GM18868 (cell line): ENCODE results near the gene CLN6.
"Not testable (repeated sequence)": the region's sequence is repeated elsewhere in the genome, so short reads cannot be mapped to it uniquely, and the experiment has no call there.

ENCODE experiments used
- ATAC-seq: cut with Tn5 transposase; IDR thresholded peaks from one replicate; pipeline ENCODE4 v1.9.1; 2021; ENCODE audit warnings: mild to moderate bottlenecking, moderate library complexity; ENCODE audit not compliant: unreplicated experiment

The CLN6 gene

GRCh38 chr15:68207176-68207935 is 22.2 kb downstream of the CLN6 start:
- no peak for ATAC-seq

DNA sequence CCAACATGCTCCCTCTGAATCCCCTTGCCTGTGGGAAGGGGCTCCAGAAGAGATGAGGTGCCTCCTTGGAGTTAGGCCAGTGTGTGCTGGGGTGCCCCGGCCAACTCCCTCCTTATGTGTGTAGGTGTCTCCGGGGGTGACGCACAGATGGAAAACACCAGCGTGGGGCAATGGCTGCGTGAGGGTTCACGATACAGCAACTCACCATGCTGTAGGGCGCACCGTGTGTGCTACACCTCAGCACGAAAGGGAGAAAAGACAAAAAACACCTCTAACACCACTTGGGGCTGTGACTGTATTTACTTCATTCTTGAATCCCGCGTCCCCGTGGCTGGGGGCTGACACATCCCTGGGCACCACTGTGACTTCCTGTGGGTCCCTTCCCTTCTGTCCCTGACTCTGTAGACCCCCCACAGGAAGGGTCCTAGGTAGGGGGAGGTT is 22.8 kb downstream of the CLN6 start:
- ATAC-seq = no peak

DNA sequence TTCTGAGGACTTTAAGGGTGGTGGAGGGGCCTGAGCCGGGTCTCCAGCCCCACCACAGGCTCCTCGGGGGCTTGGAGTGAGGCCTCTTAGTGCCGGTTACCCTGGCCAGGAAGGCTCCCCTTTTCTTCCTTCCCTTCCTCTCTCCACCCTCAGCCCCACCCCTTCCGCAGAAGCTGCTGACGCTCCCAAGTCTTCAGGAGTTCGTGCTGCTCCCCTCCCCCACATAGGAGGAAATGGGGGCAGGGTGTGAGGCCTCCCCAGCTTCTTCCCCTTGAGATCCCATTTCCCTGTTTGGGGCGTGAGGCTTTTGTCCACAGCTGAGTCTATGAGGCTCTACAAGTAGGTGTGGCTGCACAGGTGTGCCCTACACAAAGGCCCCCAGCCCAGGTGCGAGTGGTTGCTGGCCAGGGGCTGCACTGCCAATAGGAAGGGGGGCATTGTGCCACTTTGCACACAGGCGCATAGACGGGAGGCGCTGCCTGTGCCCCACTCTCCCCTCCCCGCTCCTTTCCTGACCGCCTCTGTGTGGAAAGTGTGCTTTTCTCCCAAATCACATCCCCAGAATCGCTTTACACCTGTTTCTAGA is 23.5 kb downstream of the CLN6 start:
- ATAC-seq = no peak

GRCh38 chr15:68205558-68205944 is 24.0 kb downstream of the CLN6 start:
- ATAC-seq = no peak

DNA sequence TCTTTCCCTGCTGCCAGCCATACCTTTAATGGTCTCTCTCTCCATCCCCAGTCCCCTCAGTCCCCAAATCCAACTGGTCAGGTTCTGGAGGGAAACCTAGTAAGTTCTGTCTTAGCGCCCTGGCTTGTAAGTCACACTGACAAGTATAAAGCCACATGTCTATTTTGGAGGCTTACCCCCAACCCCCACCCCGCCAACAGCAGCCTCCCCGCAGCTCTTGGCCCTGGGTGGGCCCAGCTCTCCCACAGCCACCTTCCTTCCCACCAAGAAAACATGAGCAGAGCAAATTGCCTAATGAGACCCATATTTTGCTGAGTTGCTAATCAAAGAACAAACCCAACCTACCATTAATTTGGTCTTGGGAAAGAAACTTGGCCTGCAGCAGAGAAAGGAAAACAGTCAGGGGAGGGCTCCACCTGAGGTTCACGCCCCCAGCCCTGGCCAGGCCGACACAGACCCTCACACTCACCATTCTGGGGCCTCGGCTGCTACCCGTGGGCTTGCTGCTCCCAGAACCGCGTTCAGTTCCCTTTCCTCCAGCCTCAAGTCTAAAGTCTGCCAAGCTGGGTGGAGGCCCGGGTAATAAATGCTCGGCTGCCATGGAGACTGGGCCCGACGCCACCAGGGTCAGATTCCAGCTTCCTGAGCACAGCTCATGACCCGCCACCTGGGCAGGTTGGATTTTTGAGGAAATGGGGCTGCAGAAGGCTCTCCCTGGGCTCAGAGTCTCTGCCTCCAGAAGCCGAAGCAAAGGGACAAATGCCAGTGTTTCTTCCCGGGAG is 24.6 kb downstream of the CLN6 start, which contains the start of gene CALML4:
TSS of gene CALML4 (minus strand) at position 557 of the 782 bp plus-strand sequence. CDS start at position 472, 85 bp downstream.
- ATAC-seq = no peak

GRCh38 chr15:68204361-68204760 is 25.2 kb downstream of the CLN6 start:
- ATAC-seq = no peak

- ATAC-seq = no peak
Measured at GRCh38 chr15:68203956-68204355, 25.6 kb downstream of the CLN6 start.

DNA sequence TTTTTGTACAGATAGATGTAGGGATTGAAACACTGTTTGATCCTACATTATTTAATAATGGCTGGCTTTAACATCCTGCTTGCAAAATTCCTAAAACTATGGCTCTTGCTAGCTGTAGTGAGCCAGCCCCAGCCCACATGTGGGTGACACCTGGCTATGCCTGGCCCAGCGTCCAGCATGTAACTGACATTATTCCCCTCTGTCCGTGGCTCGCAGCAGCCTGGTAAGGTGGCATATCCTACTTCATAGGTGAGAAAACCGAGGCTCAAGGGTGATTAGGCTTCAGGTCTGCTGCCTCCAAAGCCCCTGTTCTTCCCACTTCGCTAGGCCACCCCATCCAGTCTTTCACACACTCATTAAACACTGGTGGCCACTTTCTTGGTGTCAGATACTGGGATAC is 26.0 kb downstream of the CLN6 start:
- no peak for ATAC-seq

- ATAC-seq = not testable (repeated sequence)
Measured at GRCh38 chr15:68202994-68203393, 26.5 kb downstream of the CLN6 start.

GRCh38 chr15:68201879-68202261 is 27.7 kb downstream of the CLN6 start:
- no peak for ATAC-seq

- ATAC-seq = no peak
Measured at GRCh38 chr15:68201153-68201878, 28.2 kb downstream of the CLN6 start.

DNA sequence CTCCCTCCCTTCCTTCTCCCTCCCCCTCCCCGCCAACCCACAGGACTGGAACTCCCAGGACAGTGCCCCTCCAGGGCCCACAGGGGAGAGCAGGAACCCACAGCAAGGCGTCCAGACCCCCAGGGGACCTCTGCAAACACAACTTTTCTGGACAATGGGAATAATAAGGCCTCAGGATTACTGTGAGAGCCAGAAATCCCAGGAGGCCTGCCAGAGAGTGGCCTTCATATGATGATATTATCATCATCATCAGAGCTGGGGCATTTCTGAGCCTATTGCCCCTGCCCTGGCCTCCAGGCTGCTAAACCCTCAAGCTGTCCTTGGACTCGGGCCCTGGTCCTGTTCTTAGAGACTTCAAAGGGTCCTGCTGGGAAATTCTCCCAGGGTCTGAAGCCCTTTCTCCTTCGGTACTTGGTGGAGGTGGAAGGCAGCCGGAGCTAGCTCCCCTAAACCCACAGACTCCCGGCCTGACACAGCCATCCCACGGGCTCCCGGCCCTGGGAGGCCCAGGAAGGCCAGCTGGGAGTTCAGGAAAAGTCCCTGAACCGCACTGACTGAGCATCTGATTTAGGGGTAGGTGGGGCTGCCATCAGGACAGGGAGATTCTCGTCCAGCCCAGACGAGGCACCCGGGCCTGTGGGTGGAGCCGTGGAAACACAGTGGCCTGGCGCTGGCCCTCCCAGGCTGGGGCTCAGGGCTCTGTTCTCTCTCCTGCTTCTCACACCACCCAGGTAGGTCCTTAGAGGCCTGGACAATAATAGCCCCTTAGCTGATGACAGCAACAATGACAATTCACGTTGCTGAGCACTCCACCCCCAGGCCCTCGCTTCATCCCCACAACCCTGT is 29.3 kb downstream of the CLN6 start:
- ATAC-seq = no peak

GRCh38 chr15:68199340-68199739 is 30.2 kb downstream of the CLN6 start:
- no peak for ATAC-seq

DNA sequence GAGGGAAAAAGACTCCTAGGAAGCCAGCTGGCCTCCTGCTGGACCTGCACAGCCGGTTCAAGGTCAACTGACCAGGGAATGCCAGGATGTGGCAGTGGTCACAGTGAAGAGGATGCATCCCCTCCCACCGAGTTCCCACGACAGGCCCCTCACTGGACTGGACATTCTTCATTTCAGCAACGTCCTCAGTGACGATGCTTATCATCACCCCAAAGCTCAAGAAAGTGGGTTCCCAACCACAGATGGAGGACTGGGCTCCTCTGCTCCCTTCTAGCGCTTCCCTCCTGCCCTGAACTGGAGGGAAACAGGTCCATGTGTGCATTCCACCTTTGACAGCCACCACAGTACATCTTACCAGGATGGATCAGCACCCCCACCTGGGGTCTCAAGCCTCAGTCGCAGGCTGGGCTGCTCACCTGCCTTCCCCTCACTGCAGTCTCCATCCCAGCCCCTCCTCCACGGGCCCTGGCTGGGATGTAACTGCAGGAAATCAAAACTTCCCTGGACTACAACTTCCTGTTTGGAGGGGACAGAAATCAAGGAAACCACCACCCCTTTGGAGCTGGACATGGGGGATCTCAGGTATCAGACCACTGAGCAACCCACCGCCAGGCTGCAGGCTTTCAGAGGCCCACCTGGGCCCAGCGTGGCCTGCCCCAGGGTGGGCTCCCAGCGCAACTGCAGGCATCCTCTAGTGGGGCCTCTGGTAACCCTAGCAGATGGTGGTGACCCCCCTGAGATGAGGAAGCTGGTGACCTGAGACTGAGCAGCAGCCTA is 31.7 kb downstream of the CLN6 start:
- no peak for ATAC-seq

- ATAC-seq = no peak
Measured at GRCh38 chr15:68197170-68197492, 32.4 kb downstream of the CLN6 start.

DNA sequence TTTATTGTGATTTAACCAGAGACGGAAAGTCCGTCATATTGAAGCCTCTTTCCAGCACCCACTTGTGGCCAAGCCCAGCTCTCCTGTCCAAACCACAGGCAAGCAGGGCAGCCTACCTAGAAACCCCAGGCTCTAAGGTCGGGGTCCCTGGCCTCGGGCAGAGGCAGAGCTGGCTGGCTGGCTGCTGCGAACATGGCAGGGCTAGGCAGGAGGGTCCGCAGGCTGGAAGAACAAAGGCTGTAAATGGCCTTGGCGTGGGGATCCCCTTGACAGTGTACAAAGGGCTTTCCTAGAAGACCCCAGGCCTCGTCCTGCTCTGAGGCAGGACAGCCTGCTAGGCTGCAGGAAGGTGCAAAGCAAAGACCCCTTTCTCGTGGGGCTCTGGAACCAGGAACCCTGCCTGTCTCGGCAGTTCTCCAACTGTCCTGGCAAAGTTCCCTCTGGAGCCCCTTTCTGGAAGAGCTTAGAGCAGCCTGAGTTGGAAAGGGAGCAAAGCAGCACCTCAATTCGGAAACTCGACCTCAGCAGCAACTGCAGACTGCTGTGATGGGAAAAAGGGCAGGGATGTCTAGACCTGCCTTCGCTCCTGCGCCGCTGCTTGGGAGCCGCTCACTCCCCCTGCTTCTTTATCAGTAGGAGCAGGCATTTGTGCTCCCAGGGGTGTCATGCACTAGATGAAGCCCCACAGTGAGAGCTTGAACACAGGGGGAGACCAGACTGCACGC is 32.9 kb downstream of the CLN6 start:
- no peak for ATAC-seq

- no peak for ATAC-seq
Measured at GRCh38 chr15:68195336-68196112, 34.0 kb downstream of the CLN6 start.

DNA sequence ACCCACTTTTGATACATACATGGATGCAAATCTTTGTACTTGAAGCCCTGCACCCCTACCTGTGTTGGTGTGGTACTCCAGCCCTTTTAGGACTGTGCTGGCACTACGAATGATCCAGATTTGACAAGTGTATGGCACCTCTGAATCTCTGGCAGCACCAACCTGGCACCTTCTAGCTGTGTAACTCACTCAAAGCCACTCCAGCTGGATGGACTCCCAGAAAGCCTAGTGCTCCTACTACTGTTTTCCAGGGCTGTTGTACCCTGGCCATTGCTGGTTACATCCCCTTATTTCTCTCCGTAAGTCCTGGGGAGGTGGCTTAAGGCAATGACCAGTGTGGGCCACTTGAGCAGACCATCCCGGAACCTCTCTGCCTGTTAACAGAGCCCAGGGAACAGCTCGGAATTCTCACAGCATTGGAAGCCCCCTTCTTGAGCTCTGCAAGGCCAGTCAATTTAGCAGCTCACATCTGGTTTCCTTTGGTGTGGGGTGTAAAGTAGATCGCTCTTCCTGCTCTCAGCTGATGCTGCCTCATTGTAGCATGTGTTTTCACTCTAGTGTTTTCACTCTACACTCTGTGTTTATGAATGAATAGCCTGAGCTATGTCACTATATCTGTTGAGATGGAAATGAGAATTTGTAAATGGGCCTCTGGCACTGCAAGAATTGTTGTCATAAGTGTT is 36.6 kb downstream of the CLN6 start:
- ATAC-seq = no peak
